Endothelial cell of umbilical vein (primary cell): Measurements from ENCODE around the gene SORCS2. TPM values are rescaled to one million over a fixed set of nuclear protein-coding genes. Genes with fewer than 3 reads are reported as not detected.

ENCODE experiments used
- BruUV-seq: library from RNA; stranded (reverse); fragments of 400-500 nt; replicated peaks from 2 replicates; lab custom pipeline; 2021; lab: Mats Ljungman, UMichigan
- CTCF ChIA-PET: fragments of 300-600, 350-600 bp; sonication (Branson Sonifier 250); formaldehyde crosslinking; loops from one replicate; lab custom pipeline; 2021; ENCODE audit warnings: antibody characterized with exemption, inconsistent platforms; lab: Charles Lee
- POLR2A ChIA-PET: fragments of 300-600, 350-600 bp; sonication (Branson Sonifier 250); formaldehyde crosslinking; loops from one replicate; lab custom pipeline; 2021; ENCODE audit warnings: antibody characterized with exemption, inconsistent platforms; lab: Charles Lee
- DNase-seq: peaks from one replicate; pipeline ENCODE4 v3.0.0-alpha.2; 2011; ENCODE audit warnings: low read depth, low spot score
- FAIRE-seq: peaks from 2 replicates; lab custom pipeline; 2011; peaks lifted over from hg19 to GRCh38; lab: Jason Lieb, UNC
- H2AFZ ChIP-seq: 2 replicates; pipeline ENCODE4 v1.6.0; 2012; ENCODE audit warnings: low read depth, low read length, control low read depth, inconsistent platforms
- H3K27ac ChIP-seq: 2 replicates; pipeline ENCODE4 v1.5.1; 2011; ENCODE audit warnings: low read depth, mild to moderate bottlenecking, control low read depth, low read length, moderate library complexity; ENCODE audit not compliant: insufficient read depth
- H3K27me3 ChIP-seq, 2 experiments: 2 replicates each; pipeline versions ENCODE4 v1.6.0 to v1.6.1; 2011; ENCODE audit warnings: low read length in 2 of 2, mixed read lengths in 1 of 2; ENCODE audit not compliant: control insufficient read depth in 2 of 2, insufficient read depth in 2 of 2
- H3K36me3 ChIP-seq, 2 experiments: 2 replicates in 1 of 2; 3 replicates in 1 of 2; pipeline ENCODE4 v1.5.1; 2011; ENCODE audit warnings: low read length in 2 of 2, mild to moderate bottlenecking in 1 of 2, moderate library complexity in 1 of 2; ENCODE audit not compliant: control insufficient read depth in 2 of 2, insufficient read depth in 2 of 2; ENCODE audit errors: extremely low read depth in 1 of 2
- H3K4me1 ChIP-seq: 3 replicates; pipeline ENCODE4 v1.5.1; 2011; ENCODE audit warnings: mild to moderate bottlenecking, low read length; ENCODE audit not compliant: control insufficient read depth, insufficient read depth; ENCODE audit errors: extremely low read depth
- H3K4me2 ChIP-seq: 2 replicates; pipeline ENCODE4 v1.6.1; 2011; ENCODE audit warnings: low read length, control low read depth, mixed read lengths; ENCODE audit not compliant: insufficient read depth
- H3K4me3 ChIP-seq, 3 experiments: fragments of 200-600 bp in 1 of 3; sonication (generic), shearing (Covaris generic) in 1 of 3; replicated peaks in 1 of 3; 2 replicates each; pipeline ENCODE4 v1.5.1; 2011 to 2016; ENCODE audit warnings: control low read depth in 3 of 3, low read length in 3 of 3, mild to moderate bottlenecking in 2 of 3, inconsistent platforms in 1 of 3, low read depth in 1 of 3, moderate library complexity in 1 of 3; ENCODE audit not compliant: insufficient read depth in 1 of 3
- H3K79me2 ChIP-seq: 2 replicates; pipeline ENCODE4 v1.6.0; 2012; ENCODE audit warnings: low read length, inconsistent platforms; ENCODE audit not compliant: control insufficient read depth, insufficient read depth
- H3K9ac ChIP-seq: replicated peaks from 2 replicates; pipeline ENCODE3; 2011; ENCODE audit warnings: low read length, control low read depth; ENCODE audit not compliant: insufficient read depth; ENCODE audit errors: extremely low read depth
- H3K9me1 ChIP-seq: replicated peaks from 3 replicates; pipeline ENCODE4 v1.6.0; 2011; ENCODE audit warnings: mild to moderate bottlenecking, low read length; ENCODE audit not compliant: control insufficient read depth, insufficient read depth; ENCODE audit errors: extremely low read depth
- H3K9me3 ChIP-seq: replicated peaks from 2 replicates; pipeline ENCODE4 v1.5.1; 2012; ENCODE audit warnings: low read length, inconsistent platforms; ENCODE audit not compliant: control insufficient read depth, insufficient read depth
- H4K20me1 ChIP-seq: replicated peaks from 2 replicates; pipeline ENCODE3; 2011; ENCODE audit warnings: mild to moderate bottlenecking, low read length; ENCODE audit not compliant: control insufficient read depth, insufficient read depth; ENCODE audit errors: extremely low read depth
- CTCF ChIP-seq, 2 donors: IDR thresholded peaks; 1 replicate in 1 of 2; 2 replicates in 1 of 2; pipeline ENCODE4 v1.5.1; 2011; ENCODE audit warnings: low read length in 2 of 2, mild to moderate bottlenecking in 2 of 2, moderate library complexity in 2 of 2, control low read depth in 1 of 2, inconsistent platforms in 1 of 2, low read depth in 1 of 2; ENCODE audit not compliant: insufficient read depth in 1 of 2; ENCODE audit errors: extremely low read depth in 1 of 2
- EZH2 ChIP-seq: IDR thresholded peaks from 2 replicates; pipeline ENCODE4 v1.6.1; 2012; ENCODE audit warnings: borderline replicate concordance, low read depth, mild to moderate bottlenecking, moderate library complexity, low read length, inconsistent platforms; ENCODE audit not compliant: severe bottlenecking
- FOS ChIP-seq: IDR thresholded peaks from 2 replicates; pipeline ENCODE4 v1.6.1; 2011; ENCODE audit warnings: mild to moderate bottlenecking, low read length, moderate library complexity, borderline replicate concordance; ENCODE audit not compliant: insufficient read depth
- GATA2 ChIP-seq: IDR thresholded peaks from 2 replicates; pipeline ENCODE4 v1.7.0; 2011; ENCODE audit warnings: low read depth, mild to moderate bottlenecking, moderate library complexity, mixed read lengths, low read length; ENCODE audit not compliant: insufficient read length, insufficient read depth
- JUN ChIP-seq: IDR thresholded peaks from 2 replicates; pipeline ENCODE4 v1.6.1; 2011; ENCODE audit warnings: borderline replicate concordance, low read depth; ENCODE audit not compliant: insufficient read length, insufficient read depth
- MAX ChIP-seq: IDR thresholded peaks from 2 replicates; pipeline ENCODE4 v1.6.1; 2011; ENCODE audit not compliant: insufficient read depth, insufficient read length
- MYC ChIP-seq: IDR thresholded peaks from one replicate; pipeline ENCODE4 v1.6.1; 2011; ENCODE audit warnings: mild to moderate bottlenecking, low read depth, low read length
- POLR2A ChIP-seq: IDR thresholded peaks from 2 replicates; pipeline ENCODE4 v1.6.1; 2012; ENCODE audit warnings: low read depth, mild to moderate bottlenecking, control low read depth, low read length
- POLR2AphosphoS5 ChIP-seq: IDR thresholded peaks from 2 replicates; pipeline ENCODE4 v1.6.1; 2012; ENCODE audit warnings: low read depth, mild to moderate bottlenecking, control low read depth, low read length, moderate library complexity; ENCODE audit not compliant: insufficient read depth
- dilution Hi-C: fragments of 300-500 bp; cut with MboI; formaldehyde crosslinking; loops from one replicate; pipeline ENCODE4 v1.15.0; 2019; ENCODE audit warnings: low sequenced_read_pairs; ENCODE audit not compliant: extremely low pct_ligation_motif_present
- intact Hi-C: fragments of 100-400 bp; cut with micrococcal nuclease; formaldehyde crosslinking; loops from one replicate; pipeline ENCODE4 v1.10.0; 2022
- polyA plus RNA-seq, 4 experiments: library from polyadenylated mRNA; depleted of rRNA in 3 of 4; stranded (reverse) in 3 of 4; unstranded in 1 of 4; fragments of >200 nt; gene quantifications; 2 replicates each; pipeline versions ENCODE4 v1.2.1 to v1.2.3, GENCODE V29; 2011 to 2012; ENCODE audit warnings: missing spikeins in 1 of 4
- total RNA-seq: library from RNA; stranded (reverse); gene quantifications from 2 replicates; pipeline ENCODE4 v1.2.3, GENCODE V29; 2021

SORCS2 gene
- total and polyA plus RNA-seq, 2 donors (not counting 3 experiments of a cell fraction or from before 2014, with no cell fraction given), result not detected

- Histone ChIP-seq H3K9me1 (no peaks in the 10 kb centered on the region), H3K9me3 (no peaks in the 10 kb centered on the region), H3K27ac (no peak overlapping the region), H3K4me1 (no peaks in the 10 kb centered on the region), H4K20me1 (no peaks in the 10 kb centered on the region), H2AFZ (no peak overlapping the region), H3K27me3 (no peaks in the 10 kb centered on the region), H3K79me2 (no peaks in the 10 kb centered on the region), H3K4me3 (no peak overlapping the region), H3K4me2 (no peak overlapping the region), H3K36me3 (no peaks in the 10 kb centered on the region), H3K9ac (no peak overlapping the region)
- FAIRE-seq (no peak), DNase-seq (no peak)
- BruUV-seq, result no TSS peak
- intact Hi-C loops (no loop called here), dilution Hi-C loops (no loop called here)
- ChIA-PET CTCF (no interaction called here), POLR2A (no interaction called here)
- TF ChIP-seq POLR2AphosphoS5, result no peak
- TF ChIP-seq MYC, result no peak
- TF ChIP-seq JUN, result no peak
- no peak for TF ChIP-seq FOS
- TF ChIP-seq GATA2, result no peak
- no peak for TF ChIP-seq CTCF (IDR thresholded peaks at IDR 0.05; ENCODE audit: extremely low read depth in 1 of 2, insufficient read depth in 1 of 2, low read depth in 1 of 2, low read length in 2 of 2)
- no peak for TF ChIP-seq EZH2
- TF ChIP-seq MAX, result no peak
- TF ChIP-seq POLR2A, result no peak
Measured at GRCh38 chr4:7423391-7423790, 231.1 kb downstream of the SORCS2 start.
